Activated T-cell treated with anti-CD3 and anti-CD28 coated beads for 24 hours (primary cell): ENCODE measurements around the gene TNS3.

Experiments
- DNase-seq: peaks from one replicate; pipeline ENCODE4 v3.0.0-alpha.2; 2020; ENCODE audit warnings: low read depth

Gene TNS3

DNA sequence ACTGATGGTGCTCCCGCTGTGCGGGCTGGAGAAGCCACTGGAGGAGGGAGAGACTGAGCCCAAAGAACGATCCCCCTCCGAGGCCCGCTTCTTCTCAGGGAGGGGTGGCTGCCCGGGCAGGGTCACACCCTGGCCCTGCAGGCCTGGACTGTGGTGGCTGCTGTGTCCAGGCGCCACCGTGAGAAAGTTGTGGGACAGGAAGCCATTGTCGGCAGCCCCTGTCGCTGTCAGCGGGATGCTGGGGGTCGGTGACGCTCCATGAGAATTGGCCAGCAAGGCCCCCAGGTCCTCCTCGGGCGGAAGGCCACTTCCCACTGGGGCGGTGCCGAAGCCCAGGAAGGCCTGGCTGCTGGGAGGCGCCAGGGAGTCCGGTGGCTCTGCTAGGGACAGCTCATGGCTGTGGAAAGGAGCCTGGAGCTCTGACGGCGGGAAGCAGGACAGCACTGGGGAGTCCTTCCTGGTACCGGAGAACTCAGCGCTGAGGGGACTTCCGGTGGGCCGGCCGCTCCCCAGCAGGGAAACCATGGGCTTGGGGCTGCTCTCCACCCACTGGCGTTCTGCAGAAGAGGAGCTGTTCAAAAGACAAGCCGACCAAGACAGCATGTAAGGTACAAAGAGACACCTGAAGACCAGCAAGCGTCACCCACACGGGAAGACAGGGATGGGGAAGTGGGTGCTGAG, 278.8 kb downstream of the TNS3 start:
- DNase-seq, result no peak

DNA sequence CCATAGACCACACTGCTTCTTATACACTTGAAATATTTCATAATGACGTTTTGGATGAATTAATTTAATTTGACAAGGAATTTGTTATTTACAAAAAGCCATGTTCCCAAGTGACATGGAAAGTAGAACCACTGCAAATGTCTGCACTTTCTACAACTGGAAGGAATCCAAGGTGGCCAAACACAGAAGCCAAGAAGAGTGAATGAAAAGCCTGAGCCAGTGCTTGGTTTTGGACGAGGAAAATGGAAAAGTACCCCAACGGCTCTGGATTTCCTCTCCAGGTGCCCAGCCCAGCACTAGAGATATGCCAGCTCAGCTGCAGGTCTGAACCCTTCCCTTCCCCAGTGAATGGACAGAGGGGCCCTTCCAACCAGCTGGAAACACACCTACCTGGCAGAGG, 279.4 kb downstream of the TNS3 start:
- no peak for DNase-seq

DNA sequence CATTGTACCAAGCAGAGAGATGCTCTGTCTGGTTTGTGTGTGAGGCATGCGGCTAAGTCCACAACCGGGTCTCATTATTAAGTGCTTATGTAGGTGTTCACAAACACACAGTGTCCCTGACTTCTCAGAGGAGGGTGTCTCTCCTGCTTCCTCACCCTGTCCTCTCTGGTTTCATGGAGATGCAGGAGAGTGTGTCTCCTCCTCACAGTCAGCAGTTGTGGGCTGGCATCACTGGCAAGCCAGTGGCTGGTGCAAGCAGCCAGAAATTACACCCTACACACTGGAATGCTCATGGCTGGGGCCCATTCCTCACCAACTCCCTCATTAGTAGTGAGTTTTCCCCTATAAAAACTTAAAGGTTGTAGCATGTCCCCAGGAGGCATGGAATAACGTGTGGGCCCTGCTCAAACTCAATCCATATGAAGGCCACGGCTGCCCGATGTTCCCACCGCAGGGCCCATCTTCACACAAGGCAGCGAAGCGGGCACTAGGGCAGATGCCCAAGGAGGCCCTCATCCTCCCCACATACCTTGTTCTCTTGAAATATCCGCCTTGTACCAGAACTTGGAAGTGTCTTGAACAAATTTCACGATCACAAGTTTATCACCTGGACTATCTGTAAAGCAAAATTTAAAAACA, 280.1 kb downstream of the TNS3 start:
- DNase-seq, result no peak

DNA sequence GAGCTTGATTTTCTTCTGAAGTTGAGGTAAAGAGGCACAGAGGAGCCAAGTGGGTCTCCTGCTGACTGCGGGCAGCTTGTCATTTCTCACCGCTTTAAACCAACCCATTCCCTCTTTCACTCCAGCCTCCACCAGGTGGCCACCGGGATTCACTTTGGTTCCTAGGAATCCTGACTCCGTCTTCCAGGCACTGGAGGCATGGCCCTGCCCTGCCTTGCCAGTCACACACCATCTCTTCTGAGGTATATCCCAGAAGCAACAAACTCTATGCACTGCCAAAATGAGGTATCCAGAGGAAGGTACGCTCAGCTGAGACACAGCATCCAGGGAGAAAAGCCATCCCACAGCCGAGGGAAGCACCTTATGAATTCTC, 280.8 kb downstream of the TNS3 start:
- DNase-seq, result no peak

DNA sequence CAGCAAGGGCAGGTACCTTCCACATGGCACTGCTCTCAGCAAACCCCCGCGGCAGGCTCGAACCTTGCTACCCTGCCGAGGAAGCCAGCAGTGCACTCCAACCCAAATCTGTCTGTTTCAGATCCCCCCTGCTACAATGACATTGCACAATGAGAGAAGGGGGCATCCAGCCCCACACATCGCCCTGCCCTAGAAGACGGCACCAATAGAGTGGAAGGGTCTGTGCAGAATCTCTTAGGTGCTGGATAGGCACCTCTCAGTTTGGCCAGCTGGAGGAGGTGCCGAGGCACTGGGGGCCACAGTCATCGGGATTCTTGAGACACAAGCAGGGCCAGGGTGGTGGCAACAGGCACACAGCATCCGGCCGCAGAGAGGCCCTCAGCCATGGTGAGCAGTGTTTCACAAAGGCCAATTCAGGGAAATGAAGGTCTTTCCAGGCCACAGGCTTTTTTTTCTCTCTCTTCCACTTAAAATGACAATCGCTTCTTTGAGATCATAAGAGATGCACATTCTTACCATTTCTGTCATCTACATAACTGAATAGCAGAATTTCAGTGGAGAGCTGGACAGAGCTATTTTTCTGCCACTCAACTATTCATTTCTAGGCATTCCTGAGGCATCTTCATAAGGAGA, 281.3 kb downstream of the TNS3 start:
- DNase-seq, result no peak

DNA sequence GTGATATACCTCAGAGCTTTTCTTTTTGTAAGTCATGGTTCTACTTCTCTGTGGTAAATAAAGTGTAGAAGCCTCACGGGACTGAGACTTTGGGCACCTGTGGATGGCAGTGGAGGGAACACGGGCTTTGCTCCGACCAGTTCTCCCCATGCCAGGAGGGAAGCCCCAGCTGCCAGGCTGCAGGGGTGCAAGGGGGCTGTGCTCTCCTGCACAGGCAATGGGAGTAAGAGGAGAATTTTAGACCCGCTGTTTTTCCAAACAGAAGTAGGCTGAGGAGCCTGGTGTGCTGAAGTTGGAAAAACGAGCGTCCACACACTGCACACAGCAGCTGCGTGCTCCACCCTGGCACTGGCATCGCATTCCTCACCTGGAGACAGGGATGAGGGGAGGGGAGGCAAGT, 282.4 kb downstream of the TNS3 start:
- DNase-seq, result no peak

DNA sequence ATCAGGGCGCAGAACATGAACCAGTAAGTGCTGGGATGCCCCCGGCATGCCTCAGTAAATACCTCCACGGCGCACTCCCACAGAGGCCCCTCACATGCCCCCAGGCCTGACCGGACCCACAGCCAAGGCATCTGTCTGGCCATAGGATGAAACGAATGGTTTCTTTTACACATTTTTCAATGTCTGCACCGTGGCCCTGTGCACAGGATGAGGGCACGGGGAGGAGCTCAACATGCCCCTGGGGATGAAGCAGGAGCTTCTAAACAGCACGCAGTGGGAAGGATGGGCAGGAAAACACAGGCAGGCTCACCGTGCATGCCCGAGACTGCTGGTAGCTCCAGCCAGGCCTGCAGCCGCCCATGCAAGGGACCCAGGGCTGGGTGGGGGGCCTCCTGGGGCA, 283.3 kb downstream of the TNS3 start:
- no peak for DNase-seq

DNA sequence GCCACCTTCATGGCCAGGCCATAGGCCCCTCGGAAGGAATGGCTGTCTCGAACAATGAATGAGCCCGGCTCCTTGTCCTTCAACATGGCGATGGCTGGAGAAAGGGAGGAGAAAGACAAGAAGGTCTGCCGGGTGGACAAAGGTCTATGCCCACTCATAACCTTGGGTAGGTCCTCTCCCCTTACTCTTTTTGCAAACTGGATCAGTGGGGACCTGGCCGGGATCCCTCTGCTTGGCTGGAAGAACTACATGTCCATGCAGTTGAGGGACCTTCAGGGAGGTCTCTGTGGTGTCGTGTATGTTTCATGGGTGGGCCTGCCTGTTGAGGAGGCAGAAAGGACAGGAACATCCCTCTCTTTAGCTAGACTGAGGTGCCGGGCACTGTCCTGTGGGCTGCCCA, 284.8 kb downstream of the TNS3 start:
- no peak for DNase-seq

DNA sequence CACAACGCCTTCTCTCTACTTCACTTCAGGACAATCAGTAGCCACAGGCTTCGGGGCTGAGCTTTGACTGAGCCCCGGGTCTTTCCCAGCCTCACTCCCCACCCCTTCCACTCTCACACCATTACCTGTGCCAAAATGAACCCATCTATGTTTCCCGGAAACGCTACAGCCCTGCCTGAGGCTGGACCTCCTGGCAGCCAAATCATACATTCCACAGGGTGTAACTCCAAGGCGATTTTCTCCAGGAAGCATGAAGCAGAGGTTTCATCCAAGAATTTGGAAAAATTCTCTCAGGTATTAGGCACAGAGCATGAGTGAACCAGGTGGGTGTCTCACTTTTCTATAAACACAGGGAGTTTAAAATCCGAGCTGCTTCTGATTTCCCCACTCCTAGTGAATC, 286.3 kb downstream of the TNS3 start:
- DNase-seq, result no peak

DNA sequence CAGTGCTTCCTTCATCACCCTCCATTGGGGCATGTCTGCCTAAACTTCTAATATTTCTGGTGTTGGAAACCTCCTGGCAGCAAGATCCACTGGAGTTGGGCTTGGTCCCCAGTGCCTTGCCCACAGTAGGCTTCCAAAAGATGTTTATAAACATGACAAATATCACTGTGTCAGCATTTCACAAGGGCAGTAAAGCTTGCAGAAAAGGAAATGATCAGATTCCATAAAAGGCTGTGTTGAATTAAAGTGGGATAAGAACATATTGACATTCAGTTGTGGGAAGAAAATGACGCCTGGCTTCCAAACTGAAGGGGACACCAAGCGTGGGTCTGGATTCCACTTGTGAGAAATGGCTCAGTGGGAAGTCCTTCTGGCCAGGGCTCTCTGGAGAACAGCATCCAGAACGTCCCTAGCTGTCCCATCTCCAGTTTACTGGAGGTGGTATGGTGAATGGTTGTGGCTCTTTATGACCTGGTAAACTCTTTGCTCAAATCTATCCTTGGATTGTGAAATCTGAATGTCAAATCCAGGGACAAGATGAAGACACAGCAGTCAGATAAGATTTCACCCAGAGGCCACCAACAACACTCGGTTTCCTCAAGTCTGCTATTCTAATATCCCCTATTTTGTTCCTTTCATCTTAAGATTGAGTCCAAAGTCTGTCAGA, 287.2 kb downstream of the TNS3 start:
- DNase-seq, result no peak

DNA sequence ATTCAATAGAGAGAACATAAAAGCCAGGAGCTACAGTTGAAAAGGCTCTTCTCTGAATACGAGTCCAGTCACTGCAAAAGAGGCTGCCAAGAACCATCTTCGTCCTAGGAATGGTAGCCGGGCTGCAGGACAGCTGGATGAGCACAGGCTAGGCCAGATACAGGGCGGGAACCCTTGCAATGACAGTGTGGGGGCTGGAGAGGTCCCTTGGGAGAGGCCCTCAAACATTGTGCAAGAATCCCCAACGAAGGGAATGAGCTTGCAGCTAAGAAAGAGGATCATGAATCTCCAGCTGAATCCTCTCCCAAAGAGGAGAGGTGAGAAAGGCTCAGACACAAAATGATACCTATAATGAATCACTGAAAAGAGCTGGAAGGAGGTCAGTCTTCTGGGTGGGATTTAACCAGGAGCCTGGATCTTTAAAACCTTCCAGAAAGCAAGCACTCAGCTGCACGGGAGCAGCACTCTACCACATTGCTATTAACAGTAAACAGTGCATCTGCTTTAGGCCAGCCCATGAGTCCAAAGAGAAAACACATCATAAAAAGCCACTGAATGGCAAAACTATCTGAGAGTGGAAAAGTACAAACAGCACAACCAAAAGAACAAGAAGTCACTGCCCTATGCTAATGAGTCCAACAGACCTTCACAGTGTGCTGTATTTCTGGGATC, 287.9 kb downstream of the TNS3 start:
- DNase-seq, result no peak

DNA sequence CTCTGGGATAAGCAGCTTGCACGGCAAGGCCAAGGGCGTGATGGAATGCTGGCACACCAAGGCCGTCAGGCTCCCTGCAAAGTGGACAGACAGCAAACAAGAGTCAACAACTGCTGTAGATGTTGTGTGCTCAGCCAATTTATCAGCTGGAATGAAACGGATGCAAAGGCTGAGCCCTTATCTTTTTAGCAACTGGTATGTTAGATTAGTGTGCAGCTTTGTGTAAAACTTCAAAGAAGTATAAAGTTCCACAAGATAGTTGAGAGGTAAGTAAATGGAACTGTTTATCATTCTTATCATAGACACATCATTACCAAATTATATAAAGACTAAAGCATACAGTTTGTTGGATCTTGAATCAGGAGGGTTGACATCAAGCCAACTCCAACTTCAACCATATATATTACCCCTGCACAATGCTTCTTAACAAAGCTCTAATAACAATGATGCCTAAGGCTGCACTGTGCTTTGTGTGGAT, 289.0 kb downstream of the TNS3 start:
- no peak for DNase-seq

DNA sequence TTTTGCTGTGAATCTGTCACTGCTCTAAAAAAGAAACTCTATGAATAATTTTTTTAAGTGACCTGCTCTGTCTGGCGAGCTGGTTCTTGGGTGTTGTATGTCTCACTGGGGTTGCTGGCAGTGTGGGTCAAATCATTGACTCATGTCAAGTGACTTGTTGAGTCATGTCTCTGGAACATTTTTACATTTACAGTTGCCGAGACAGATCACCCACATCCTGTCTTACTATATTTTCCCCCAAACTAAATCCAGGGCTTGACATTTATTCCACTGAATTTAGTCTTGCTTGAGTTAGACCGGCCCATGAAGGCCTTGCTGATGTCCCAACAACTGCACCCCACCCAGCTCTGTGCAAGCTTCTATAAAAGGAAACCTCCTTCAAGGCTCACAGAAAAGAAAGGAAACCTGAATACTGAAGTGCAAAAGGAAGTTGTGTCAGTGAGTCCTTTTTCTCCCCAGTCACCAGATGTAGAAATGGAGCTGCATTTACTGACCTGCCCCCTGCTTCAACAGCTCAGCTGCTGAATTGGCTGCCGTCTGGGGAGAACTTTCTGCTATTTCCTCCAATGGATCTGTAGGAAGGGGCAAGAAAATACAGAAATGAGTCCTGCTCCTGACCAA, 290.3 kb downstream of the TNS3 start:
- no peak for DNase-seq

DNA sequence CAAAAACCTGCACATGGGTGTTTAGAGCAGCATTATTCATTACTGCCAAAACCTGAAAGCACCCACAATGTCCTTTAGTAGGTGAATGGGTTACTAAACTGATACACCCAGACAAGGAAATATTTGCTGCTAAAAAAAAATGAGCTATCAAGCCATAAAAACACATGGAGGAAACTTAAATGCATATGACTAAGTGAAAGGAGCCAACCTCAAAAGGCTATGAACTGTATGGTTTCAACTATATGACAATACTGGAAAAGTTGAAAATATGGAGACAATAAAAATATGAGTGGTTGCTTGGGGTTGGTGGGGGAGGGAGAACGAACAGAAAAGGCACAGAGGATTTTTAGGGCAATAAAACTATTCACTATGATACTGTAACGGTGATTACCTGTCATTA, 291.0 kb downstream of the TNS3 start:
- no peak for DNase-seq

DNA sequence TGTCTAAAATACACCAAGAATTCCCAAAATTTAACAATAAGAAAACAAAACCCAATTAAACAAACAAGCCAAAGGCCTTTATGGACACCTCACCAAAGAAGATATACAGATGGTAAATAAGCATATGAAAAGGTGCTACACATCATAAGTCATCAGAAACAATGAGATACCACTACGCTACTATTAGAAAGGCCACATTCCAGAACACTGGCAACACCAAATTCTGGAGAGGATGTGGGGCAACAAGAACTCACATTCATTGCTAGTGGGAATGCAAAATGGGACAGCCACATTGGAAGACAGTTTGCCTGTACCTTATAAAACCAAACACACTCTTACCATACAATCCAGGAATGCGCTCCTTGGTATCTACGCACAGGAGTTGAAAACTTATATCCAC, 291.4 kb downstream of the TNS3 start:
- DNase-seq, result no peak

DNA sequence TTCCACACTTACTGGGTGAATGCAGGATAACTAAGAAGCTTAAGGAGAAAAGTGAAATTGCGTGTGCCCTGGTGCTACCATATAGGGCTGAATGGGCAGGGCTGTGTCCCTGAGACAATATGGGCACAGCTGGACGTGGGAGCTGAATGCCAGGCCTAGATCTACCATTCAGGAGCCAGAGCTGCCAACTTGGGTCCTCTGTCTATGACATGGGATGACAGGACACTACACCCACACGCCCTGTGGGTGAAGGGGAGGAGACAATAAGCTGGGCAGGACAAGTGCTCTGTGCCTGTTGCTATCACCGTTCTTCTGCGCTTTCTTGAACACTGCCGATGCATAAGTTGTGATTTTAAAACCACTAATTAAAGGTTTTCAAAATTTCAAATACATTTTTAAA, 293.9 kb downstream of the TNS3 start:
- DNase-seq, result no peak

DNA sequence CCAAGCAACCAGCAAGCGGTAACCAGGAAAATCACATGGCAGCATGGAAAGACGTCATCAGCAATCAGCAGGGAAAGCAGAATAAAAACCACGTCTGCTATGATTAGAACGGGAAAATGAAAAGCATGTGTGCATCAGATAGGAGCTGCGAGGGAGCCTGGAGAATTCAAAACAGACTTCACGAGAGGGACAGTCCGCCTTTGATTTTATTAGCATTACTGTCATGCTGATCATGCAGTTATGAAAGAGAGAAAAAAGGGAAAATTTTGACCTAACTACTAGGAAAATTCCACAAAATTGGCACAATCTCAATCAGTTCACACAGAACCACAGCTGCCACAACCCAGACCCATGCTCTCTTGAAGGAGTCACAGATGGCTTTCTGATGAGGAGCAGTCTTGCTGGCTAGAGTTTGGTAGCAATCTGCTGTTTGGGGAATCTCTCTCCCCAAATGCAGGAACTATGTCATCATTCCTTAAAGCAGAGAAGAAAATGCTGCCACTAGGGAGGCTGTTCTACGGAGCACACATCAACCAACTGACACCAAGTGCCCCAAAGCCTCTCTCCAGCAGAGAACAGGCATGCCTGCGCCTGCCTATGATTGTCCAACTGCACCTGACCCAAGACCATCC, 295.9 kb downstream of the TNS3 start:
- DNase-seq, result no peak

DNA sequence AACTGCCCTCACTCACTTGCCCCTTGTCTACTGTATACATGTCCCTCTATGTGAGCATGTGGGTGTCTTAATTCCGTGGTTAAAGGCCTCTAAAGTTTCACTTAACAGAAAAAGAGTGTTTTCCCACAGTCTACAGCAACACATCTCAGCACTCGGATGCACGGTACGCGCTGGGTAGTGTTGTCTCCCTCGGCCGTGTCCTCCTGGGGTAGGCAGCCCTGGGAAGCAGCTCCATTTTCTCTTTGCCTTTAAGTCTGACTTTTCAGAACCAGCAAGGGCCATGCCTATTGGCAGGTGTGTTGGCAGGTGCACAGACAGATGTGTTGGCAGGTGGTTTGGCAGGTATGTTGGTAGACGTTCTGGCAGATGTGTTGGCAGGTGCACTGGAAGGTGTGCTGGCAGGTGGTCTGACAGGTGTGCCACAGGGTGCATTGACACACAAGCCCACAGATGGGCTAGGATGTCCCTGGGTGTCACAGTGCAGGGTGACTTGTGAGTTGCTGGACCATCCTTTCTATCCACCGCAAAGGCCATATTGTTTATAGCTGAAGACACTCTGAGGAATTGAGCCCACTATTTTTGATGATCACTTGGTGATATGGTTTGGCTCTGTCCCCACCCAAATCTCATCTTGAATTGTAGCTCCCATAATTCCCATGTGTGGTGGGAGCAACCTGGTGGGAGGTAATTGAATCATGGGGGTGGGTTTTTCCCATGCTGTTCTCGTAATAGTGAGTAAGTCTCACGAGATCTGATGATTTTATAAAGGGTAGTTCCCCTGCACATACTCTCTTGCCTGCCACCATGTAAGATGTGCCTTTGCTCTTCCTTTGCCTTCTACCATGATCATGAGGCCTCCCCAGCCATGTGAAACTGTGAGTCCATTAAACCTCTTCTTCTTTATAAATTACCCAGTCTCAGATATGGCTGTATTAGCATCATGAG, 296.9 kb downstream of the TNS3 start:
- no peak for DNase-seq

DNA sequence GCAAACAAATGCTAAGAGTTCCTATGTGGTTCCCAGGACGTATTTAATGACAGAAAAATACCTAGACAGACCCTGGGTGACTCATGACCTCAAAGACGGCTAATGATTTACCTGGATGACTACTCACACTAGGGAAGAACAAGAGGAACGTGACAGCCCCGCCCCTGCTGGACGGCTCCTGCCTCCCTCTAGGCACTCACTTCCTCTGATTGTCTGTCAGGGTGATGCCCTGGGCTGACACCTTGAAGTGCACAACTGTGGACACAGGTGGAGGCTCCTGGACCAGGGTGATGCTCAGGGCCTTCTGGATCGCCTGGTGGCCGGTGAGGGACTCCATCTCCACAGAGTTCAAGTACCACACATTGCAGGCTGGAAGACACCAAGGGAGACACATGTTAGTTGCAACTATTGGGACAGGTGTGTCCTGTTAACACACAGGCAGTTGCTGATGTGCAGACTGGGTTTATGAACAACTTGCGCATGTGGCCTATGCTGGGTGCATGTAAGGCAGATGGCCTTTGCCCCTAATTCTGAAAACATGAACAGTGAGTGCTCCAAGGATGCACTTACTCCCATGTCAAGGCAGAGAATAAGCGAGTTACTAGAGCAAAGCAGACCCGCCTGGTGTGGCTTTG, 298.3 kb downstream of the TNS3 start:
- DNase-seq, result no peak
